Trophoblast cell (in vitro differentiated cells and primary cell): ENCODE results near the gene ZC3H7A.

ENCODE experiments used
- DNase-seq, 2 donors: peaks; one replicate each; pipeline ENCODE4 v3.0.0-alpha.2; 2016
- H2AFZ ChIP-seq: 2 replicates; pipeline ENCODE4 v1.6.1; 2013; ENCODE audit warnings: low read length, moderate library complexity, mild to moderate bottlenecking; ENCODE audit not compliant: insufficient read depth, poor library complexity
- H2AK5ac ChIP-seq: 2 replicates; pipeline ENCODE4 v1.6.1; 2013; ENCODE audit warnings: mild to moderate bottlenecking, low read length
- H2BK120ac ChIP-seq: 2 replicates; pipeline ENCODE4 v1.6.1; 2013; ENCODE audit warnings: low read length, mild to moderate bottlenecking, moderate library complexity; ENCODE audit not compliant: insufficient read depth, poor library complexity
- H2BK12ac ChIP-seq: 2 replicates; pipeline ENCODE4 v1.6.1; 2013; ENCODE audit warnings: mild to moderate bottlenecking, low read length, moderate library complexity
- H2BK5ac ChIP-seq: 2 replicates; pipeline ENCODE4 v1.6.1; 2013; ENCODE audit warnings: low read length, low read depth, moderate library complexity, mild to moderate bottlenecking; ENCODE audit not compliant: poor library complexity
- H3K14ac ChIP-seq: 2 replicates; pipeline ENCODE4 v1.6.1; 2013; ENCODE audit warnings: mild to moderate bottlenecking, low read length
- H3K18ac ChIP-seq: 2 replicates; pipeline ENCODE4 v1.6.1; 2013; ENCODE audit warnings: mild to moderate bottlenecking, low read length
- H3K23ac ChIP-seq: 2 replicates; pipeline ENCODE4 v1.6.1; 2013; ENCODE audit warnings: low read length
- H3K27ac ChIP-seq: 2 replicates; pipeline ENCODE4 v1.5.1; 2013; ENCODE audit warnings: low read depth, mild to moderate bottlenecking, inconsistent platforms, low read length, moderate library complexity
- H3K27me3 ChIP-seq: 2 replicates; pipeline ENCODE4 v1.6.1; 2013; ENCODE audit warnings: inconsistent platforms, mild to moderate bottlenecking, low read length, moderate library complexity; ENCODE audit not compliant: insufficient read depth
- H3K36me3 ChIP-seq, 2 experiments: 1 replicate in 1 of 2; 2 replicates in 1 of 2; pipeline ENCODE4 v1.6.1; 2013; ENCODE audit warnings: low read length in 2 of 2, mild to moderate bottlenecking in 2 of 2, moderate library complexity in 1 of 2; ENCODE audit not compliant: insufficient read depth in 2 of 2, control insufficient read depth in 1 of 2
- H3K4ac ChIP-seq: 2 replicates; pipeline ENCODE4 v1.6.1; 2013; ENCODE audit warnings: low read depth, mild to moderate bottlenecking, low read length, moderate library complexity
- H3K4me1 ChIP-seq, 2 experiments: 1 replicate in 1 of 2; 2 replicates in 1 of 2; pipeline ENCODE4 v1.6.1; 2013; ENCODE audit warnings: low read length in 2 of 2, mild to moderate bottlenecking in 2 of 2, moderate library complexity in 1 of 2; ENCODE audit not compliant: insufficient read depth in 2 of 2, control insufficient read depth in 1 of 2
- H3K4me2 ChIP-seq: 2 replicates; pipeline ENCODE4 v1.6.1; 2013; ENCODE audit warnings: inconsistent platforms, mild to moderate bottlenecking, low read length, moderate library complexity
- H3K4me3 ChIP-seq: 2 replicates; pipeline ENCODE4 v1.5.1; 2013; ENCODE audit warnings: mild to moderate bottlenecking, low read depth, low read length, inconsistent platforms
- H3K79me1 ChIP-seq: one replicate; pipeline ENCODE4 v1.6.1; 2013; ENCODE audit warnings: low read length
- H3K79me2 ChIP-seq: 2 replicates; pipeline ENCODE4 v1.6.1; 2013; ENCODE audit warnings: low read length, mild to moderate bottlenecking; ENCODE audit not compliant: control insufficient read depth, insufficient read depth, poor library complexity
- H3K9ac ChIP-seq: 2 replicates; pipeline ENCODE4 v1.6.1; 2013; ENCODE audit warnings: mild to moderate bottlenecking, low read length
- H3K9me3 ChIP-seq: 2 replicates; pipeline ENCODE4 v1.6.1; 2013; ENCODE audit warnings: low read depth, mild to moderate bottlenecking, control low read depth, inconsistent platforms, low read length; ENCODE audit not compliant: insufficient read depth
- H4K12ac ChIP-seq: 2 replicates; pipeline ENCODE4 v1.6.1; 2013; ENCODE audit warnings: low read depth, mild to moderate bottlenecking, low read length, moderate library complexity
- H4K8ac ChIP-seq: 2 replicates; pipeline ENCODE4 v1.6.1; 2013; ENCODE audit warnings: low read depth, mild to moderate bottlenecking, low read length, moderate library complexity
- H4K91ac ChIP-seq: one replicate; pipeline ENCODE4 v1.6.1; 2013; ENCODE audit warnings: low read depth, mild to moderate bottlenecking, low read length, moderate library complexity
- WGBS: extraction: QIAGEN DNeasy Blood & Tissue Kit; methylation state at CpG from one replicate; pipeline ENCODE4 v1.1.7; 2013; ENCODE audit warnings: missing lambda C conversion rate; ENCODE audit not compliant: insufficient read length, insufficient coverage; ENCODE audit errors: extremely low coverage; 5-methylcytosine and 5-hydroxymethylcytosine counted together

Gene ZC3H7A

GRCh38 chr16:11796227-11797165, 562 bp downstream of the ZC3H7A start:
- H4K91ac ChIP-seq, result peak overlapping the region; percentile 96
- H3K4me3 ChIP-seq, result peak overlapping the region; percentile 86
- peak overlapping the region; percentile 83 for H2BK120ac ChIP-seq
- H4K12ac ChIP-seq, result peak overlapping the region; percentile 86
- peak overlapping the region; percentile 80 for H3K9ac ChIP-seq
- H2BK12ac ChIP-seq, result no peak overlapping the region
- peak overlapping the region; percentile 86 for H4K8ac ChIP-seq
- H3K79me1 ChIP-seq, result peaks cover 17% of the 10 kb centered on the region
- peaks cover 21% of the 10 kb centered on the region for H3K79me2 ChIP-seq
- peak overlapping the region; percentile 91 for H3K27ac ChIP-seq
- no CpG with 5 or more reads among the region's 93 CpGs for WGBS
- H3K14ac ChIP-seq, result peak overlapping the region; percentile 97
- peak overlapping the region; percentile 67 for H3K4me2 ChIP-seq
- no peak overlapping the region for H3K23ac ChIP-seq
- H3K18ac ChIP-seq, result peak overlapping the region; percentile 98
- peaks cover 0 to 3% of the 10 kb centered on the region in 2 experiments for H3K36me3 ChIP-seq
- peak overlapping the region; percentile 93 for H2AFZ ChIP-seq
- H2BK5ac ChIP-seq, result peak overlapping the region; percentile 91
- H3K4ac ChIP-seq, result peak overlapping the region; percentile 91
- H3K27me3 ChIP-seq, result no peaks in the 10 kb centered on the region
- peaks cover 14 to 26% of the 10 kb centered on the region in 2 experiments for H3K4me1 ChIP-seq
- DNase-seq, result peak; percentile 47 to 61
- no peaks in the 10 kb centered on the region for H3K9me3 ChIP-seq
- H2AK5ac ChIP-seq, result peak overlapping the region; percentile 67

GRCh38 chr16:11795887-11796226, 1.2 kb downstream of the ZC3H7A start:
- H3K14ac ChIP-seq, result no peak overlapping the region
- WGBS, result no CpG with 5 or more reads among the region's 8 CpGs

GRCh38 chr16:11794996-11795886, 1.8 kb downstream of the ZC3H7A start:
- H2BK5ac ChIP-seq, result no peak overlapping the region
- H3K27ac ChIP-seq, result peak overlapping the region; percentile 33
- no CpG with 5 or more reads among the region's 20 CpGs for WGBS
- no peak overlapping the region for H4K12ac ChIP-seq
- peaks cover 0 to 3% of the 10 kb centered on the region in 2 experiments for H3K36me3 ChIP-seq
- H3K4ac ChIP-seq, result peak overlapping the region; percentile 65
- H3K4me3 ChIP-seq, result no peak overlapping the region
- no peak overlapping the region for H3K18ac ChIP-seq
- peaks cover 17% of the 10 kb centered on the region for H3K79me1 ChIP-seq
- H2AK5ac ChIP-seq, result no peak overlapping the region
- H2AFZ ChIP-seq, result no peak overlapping the region
- H3K9ac ChIP-seq, result no peak overlapping the region
- H2BK120ac ChIP-seq, result no peak overlapping the region
- H4K8ac ChIP-seq, result no peak overlapping the region
- H3K4me1 ChIP-seq, result peaks cover 14 to 24% of the 10 kb centered on the region in 2 experiments
- H3K4me2 ChIP-seq, result peak overlapping the region; percentile 67
- H3K79me2 ChIP-seq, result peaks cover 27% of the 10 kb centered on the region
- no peaks in the 10 kb centered on the region for H3K27me3 ChIP-seq
- H2BK12ac ChIP-seq, result no peak overlapping the region
- no peak overlapping the region for H3K14ac ChIP-seq
- no peak overlapping the region for H3K23ac ChIP-seq
- H4K91ac ChIP-seq, result no peak overlapping the region
- DNase-seq, result peak; percentile 42 to 82
- no peaks in the 10 kb centered on the region for H3K9me3 ChIP-seq

More at GRCh38 chr16:11795887-11796226, 1.2 kb downstream of the ZC3H7A start:
- no peak overlapping the region for H4K12ac ChIP-seq
- peak overlapping the region; percentile 67 for H3K4me2 ChIP-seq
- peaks cover 17% of the 10 kb centered on the region for H3K79me1 ChIP-seq
- no peak overlapping the region for H2AFZ ChIP-seq
- peak overlapping the region; percentile 91 for H3K27ac ChIP-seq
- DNase-seq, result no peak
- no peaks in the 10 kb centered on the region for H3K9me3 ChIP-seq
- peak overlapping the region; percentile 84 for H3K4ac ChIP-seq
- H3K4me1 ChIP-seq, result peaks cover 14 to 24% of the 10 kb centered on the region in 2 experiments
- H2BK120ac ChIP-seq, result no peak overlapping the region
- no peak overlapping the region for H3K18ac ChIP-seq
- no peak overlapping the region for H3K9ac ChIP-seq
- H4K91ac ChIP-seq, result no peak overlapping the region
- H3K27me3 ChIP-seq, result no peaks in the 10 kb centered on the region
- H4K8ac ChIP-seq, result no peak overlapping the region
- no peak overlapping the region for H2BK12ac ChIP-seq
- no peak overlapping the region for H2AK5ac ChIP-seq
- no peak overlapping the region for H3K4me3 ChIP-seq
- H2BK5ac ChIP-seq, result no peak overlapping the region
- H3K79me2 ChIP-seq, result peaks cover 26% of the 10 kb centered on the region
- peaks cover 0 to 3% of the 10 kb centered on the region in 2 experiments for H3K36me3 ChIP-seq
- no peak overlapping the region for H3K23ac ChIP-seq

GRCh38 chr16:11794447-11794846, 2.6 kb downstream of the ZC3H7A start:
- H3K27me3 ChIP-seq, result no peaks in the 10 kb centered on the region

More at GRCh38 chr16:11794447-11794846, 2.6 kb downstream of the ZC3H7A start:
- no peak overlapping the region for H2BK120ac ChIP-seq
- no peak overlapping the region for H2AFZ ChIP-seq
- H3K27ac ChIP-seq, result peak overlapping the region; percentile 33
- no peak overlapping the region for H2BK5ac ChIP-seq
- H2AK5ac ChIP-seq, result no peak overlapping the region
- no peak for DNase-seq
- H4K91ac ChIP-seq, result no peak overlapping the region
- no peak overlapping the region for H3K23ac ChIP-seq
- H3K9me3 ChIP-seq, result no peaks in the 10 kb centered on the region
- no peak overlapping the region for H3K4me2 ChIP-seq
- H3K79me2 ChIP-seq, result peaks cover 30% of the 10 kb centered on the region
- no peak overlapping the region for H3K14ac ChIP-seq
- no peak overlapping the region for H2BK12ac ChIP-seq
- peaks cover 0 to 5% of the 10 kb centered on the region in 2 experiments for H3K36me3 ChIP-seq
- H3K18ac ChIP-seq, result no peak overlapping the region
- no peak overlapping the region for H3K9ac ChIP-seq
- no peak overlapping the region for H4K8ac ChIP-seq
- H3K79me1 ChIP-seq, result peaks cover 17% of the 10 kb centered on the region
- no CpG with 5 or more reads among the region's 2 CpGs for WGBS
- H3K4ac ChIP-seq, result peak overlapping the region; percentile 48
- peaks cover 14 to 24% of the 10 kb centered on the region in 2 experiments for H3K4me1 ChIP-seq
- H3K4me3 ChIP-seq, result no peak overlapping the region
- no peak overlapping the region for H4K12ac ChIP-seq
